ENCODE data around the gene PHACTR1. TPM values are rescaled to one million over a fixed set of nuclear protein-coding genes. Genes with fewer than 3 reads are reported as not detected.

The PHACTR1 gene
- total and polyA plus RNA-seq, 2 donors (not counting 1 experiment from before 2014, with no cell fraction given) = 0.60 to 1.2 TPM

GRCh38 chr6:13142611-13143010 is 426.0 kb downstream of the PHACTR1 start:
- Histone ChIP-seq H3K9ac (ENCODE audit: insufficient read depth, low read length) (no peak overlapping the region), H3K27me3 (ENCODE audit: control insufficient read depth, insufficient read depth, low read length) (no peaks in the 10 kb centered on the region), H3K9me3 (ENCODE audit: control insufficient read depth, insufficient read depth, low read depth, low read length) (no peaks in the 10 kb centered on the region), H3K27ac (ENCODE audit: insufficient read depth, low read length) (no peak overlapping the region), H3K4me3 (replicated peaks in 1 of 4; ENCODE audit: control extremely low read depth in 1 of 4, insufficient read depth in 1 of 4, low read depth in 3 of 4, low read length in 4 of 4) (no peak overlapping the region), H3K4me2 (ENCODE audit: extremely low read depth, insufficient read depth, low read length) (no peak overlapping the region), H3K36me3 (ENCODE audit: control insufficient read depth, insufficient read depth, low read length) (no peaks in the 10 kb centered on the region), H4K20me1 (ENCODE audit: control insufficient read depth, extremely low read depth, insufficient read depth, low read length) (no peaks in the 10 kb centered on the region), H3K4me1 (ENCODE audit: control insufficient read depth, extremely low read depth, insufficient read depth, low read length) (no peaks in the 10 kb centered on the region), H2AFZ (ENCODE audit: low read length) (no peak overlapping the region), H3K79me2 (ENCODE audit: control insufficient read depth, insufficient read depth, low read length) (no peaks in the 10 kb centered on the region)
- no peak for TF ChIP-seq EZH2 (IDR thresholded peaks at IDR 0.05; ENCODE audit: low read length, missing control alignments)
- TF ChIP-seq CTCF (conservative IDR thresholded peaks at IDR 0.05 in 1 of 2, IDR thresholded peaks at IDR 0.05 in 1 of 2; ENCODE audit: low read depth in 1 of 2, low read length in 2 of 2) = no peak
- DNase-seq (ENCODE audit: low read depth in 2 of 2) = no peak

GRCh38 chr6:13146442-13146841 is 429.9 kb downstream of the PHACTR1 start:
- Histone ChIP-seq H3K9ac (ENCODE audit: insufficient read depth, low read length) (no peak overlapping the region), H3K36me3 (ENCODE audit: control insufficient read depth, insufficient read depth, low read length) (no peaks in the 10 kb centered on the region)
- no peak for DNase-seq (ENCODE audit: low read depth in 2 of 2)

GRCh38 chr6:13147376-13147775 is 430.8 kb downstream of the PHACTR1 start:
- Histone ChIP-seq H3K4me1 (ENCODE audit: control insufficient read depth, extremely low read depth, insufficient read depth, low read length) (no peaks in the 10 kb centered on the region), H3K36me3 (ENCODE audit: control insufficient read depth, insufficient read depth, low read length) (no peaks in the 10 kb centered on the region), H3K27ac (ENCODE audit: insufficient read depth, low read length) (no peak overlapping the region), H2AFZ (ENCODE audit: low read length) (no peak overlapping the region), H3K9me3 (ENCODE audit: control insufficient read depth, insufficient read depth, low read depth, low read length) (no peaks in the 10 kb centered on the region), H3K9ac (ENCODE audit: insufficient read depth, low read length) (no peak overlapping the region), H4K20me1 (ENCODE audit: control insufficient read depth, extremely low read depth, insufficient read depth, low read length) (no peaks in the 10 kb centered on the region), H3K4me3 (replicated peaks in 1 of 4; ENCODE audit: control extremely low read depth in 1 of 4, insufficient read depth in 1 of 4, low read depth in 3 of 4, low read length in 4 of 4) (no peak overlapping the region), H3K27me3 (ENCODE audit: control insufficient read depth, insufficient read depth, low read length) (no peaks in the 10 kb centered on the region), H3K79me2 (ENCODE audit: control insufficient read depth, insufficient read depth, low read length) (no peaks in the 10 kb centered on the region), H3K4me2 (ENCODE audit: extremely low read depth, insufficient read depth, low read length) (no peak overlapping the region)
- DNase-seq (ENCODE audit: low read depth in 2 of 2) = no peak
- no peak for TF ChIP-seq EZH2 (IDR thresholded peaks at IDR 0.05; ENCODE audit: low read length, missing control alignments)
- no peak for TF ChIP-seq CTCF (conservative IDR thresholded peaks at IDR 0.05 in 1 of 2, IDR thresholded peaks at IDR 0.05 in 1 of 2; ENCODE audit: low read depth in 1 of 2, low read length in 2 of 2)

More at GRCh38 chr6:13146442-13146841, 429.9 kb downstream of the PHACTR1 start:
- H3K4me2 ChIP-seq (ENCODE audit: extremely low read depth, insufficient read depth, low read length) = no peak overlapping the region
- H3K27me3 ChIP-seq (ENCODE audit: control insufficient read depth, insufficient read depth, low read length) = no peaks in the 10 kb centered on the region
- H3K79me2 ChIP-seq (ENCODE audit: control insufficient read depth, insufficient read depth, low read length) = no peaks in the 10 kb centered on the region
- TF ChIP-seq EZH2 (IDR thresholded peaks at IDR 0.05; ENCODE audit: low read length, missing control alignments) (no peak), CTCF (conservative IDR thresholded peaks at IDR 0.05 in 1 of 2, IDR thresholded peaks at IDR 0.05 in 1 of 2; ENCODE audit: low read depth in 1 of 2, low read length in 2 of 2) (no peak)
- no peak overlapping the region for H3K4me3 ChIP-seq (replicated peaks in 1 of 4; ENCODE audit: control extremely low read depth in 1 of 4, insufficient read depth in 1 of 4, low read depth in 3 of 4, low read length in 4 of 4)
- H2AFZ ChIP-seq (ENCODE audit: low read length) = no peak overlapping the region
- H3K27ac ChIP-seq (ENCODE audit: insufficient read depth, low read length) = no peak overlapping the region
- no peaks in the 10 kb centered on the region for H3K4me1 ChIP-seq (ENCODE audit: control insufficient read depth, extremely low read depth, insufficient read depth, low read length)
- H4K20me1 ChIP-seq (ENCODE audit: control insufficient read depth, extremely low read depth, insufficient read depth, low read length) = no peaks in the 10 kb centered on the region
- no peaks in the 10 kb centered on the region for H3K9me3 ChIP-seq (ENCODE audit: control insufficient read depth, insufficient read depth, low read depth, low read length)

Data from fibroblast of lung (primary cell).